Smooth muscle cell of trachea (primary cell): Measurements from ENCODE around the gene CHRNB4. TPM values are rescaled to one million over a fixed set of nuclear protein-coding genes. Genes with fewer than 3 reads are reported as not detected.

Experiments used
- total RNA-seq: library from RNA; depleted of rRNA; stranded (reverse); fragments of >200 nt; gene quantifications from 2 replicates; pipeline ENCODE4 v1.2.1, GENCODE V29; 2014

CHRNB4 gene
- not detected in 2 replicates for total RNA-seq

GRCh38 chr15:78641102-78641748 lies at the start of gene CHRNB4:
TSS of gene CHRNB4 (minus strand) at chr15:78641210. CDS start at chr15:78641133, 77 bp downstream.

GRCh38 chr15:78620527-78621421 lies 20.2 kb downstream of the CHRNB4 start, which contains the start of gene CHRNA3:
TSS of gene CHRNA3 (minus strand) at chr15:78620996. CDS start at chr15:78620794, 202 bp downstream.

Other genes starting within 250 kb of the CHRNB4 start
- gene IREB2, start 203.0 kb downstream of the CHRNB4 start, total RNA-seq = 18.4 and 34.2 TPM in 2 replicates
- 2.3 and 3.5 TPM in 2 replicates for gene HYKK, start 133.6 kb downstream of the CHRNB4 start, total RNA-seq
- gene PSMA4, start 100.8 kb downstream of the CHRNB4 start, total RNA-seq = 157 and 331 TPM in 2 replicates
- 0.33 and 1.5 TPM in 2 replicates for gene CHRNA5, start 75.7 kb downstream of the CHRNB4 start, total RNA-seq
- not detected in 2 replicates for gene CHRNA3, start 20.2 kb downstream of the CHRNB4 start, total RNA-seq
- gene ADAMTS7, start 170.3 kb upstream of the CHRNB4 start, total RNA-seq = 3.8 and 10.9 TPM in 2 replicates
- gene MORF4L1, start 231.7 kb upstream of the CHRNB4 start, total RNA-seq = 281 and 404 TPM in 2 replicates